IPS-NIHi7 (cell line): Measurements from ENCODE around the gene ELF3.
"Not testable (repeated sequence)": the region's sequence is repeated elsewhere in the genome, so short reads cannot be mapped to it uniquely, and the experiment has no call there.

Experiments
- DNase-seq: peaks from one replicate; pipeline ENCODE4 v3.0.0; 2012; ENCODE audit warnings: mixed read lengths; ENCODE audit errors: extremely low spot score

The ELF3 gene

GRCh38 chr1:202010180-202011015, at the start of gene ELF3:
TSS of gene ELF3 (plus strand) at chr1:202010587. CDS start at chr1:202011137, 550 bp downstream.
- peak; percentile 95 for DNase-seq

DNA sequence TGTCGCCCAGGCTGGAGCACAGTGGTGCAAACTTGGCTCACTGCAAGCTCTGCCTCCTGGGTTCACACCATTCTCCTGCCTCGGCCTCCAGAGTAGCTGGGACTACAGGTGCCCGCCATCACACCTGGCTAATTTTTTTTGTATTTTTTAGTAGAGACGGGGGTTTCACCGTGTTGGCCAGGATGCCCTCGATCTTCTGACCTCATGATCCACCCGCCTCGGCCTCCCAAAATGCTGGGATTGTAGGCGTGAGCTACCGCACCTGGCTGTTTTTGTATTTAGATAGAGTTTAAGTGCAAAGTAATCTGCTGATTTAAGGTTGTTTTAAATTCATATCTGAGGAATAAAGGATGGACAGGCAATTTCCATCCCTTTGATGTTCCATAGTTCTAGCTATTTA, 48.0 kb upstream of the ELF3 start:
- not testable (repeated sequence) for DNase-seq

DNA sequence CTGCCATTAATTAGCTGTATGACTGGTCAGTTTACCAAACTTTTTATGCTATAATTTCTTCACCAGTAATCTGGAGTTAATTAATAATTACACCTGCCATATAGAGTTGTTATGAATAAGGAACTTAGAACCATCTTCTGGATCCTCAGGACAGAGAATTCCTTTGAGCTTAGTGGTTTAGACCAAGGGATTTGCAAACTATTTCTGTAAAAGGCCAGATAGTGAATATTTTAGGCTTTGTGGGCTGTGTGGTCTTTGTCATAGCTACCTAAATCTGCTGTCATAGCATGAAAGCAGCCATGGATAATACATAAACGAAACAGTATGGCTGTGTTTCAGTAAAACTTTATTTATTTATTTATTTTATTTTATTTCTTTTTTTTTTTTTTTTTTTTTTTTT, 46.1 kb upstream of the ELF3 start:
- no peak for DNase-seq

DNA sequence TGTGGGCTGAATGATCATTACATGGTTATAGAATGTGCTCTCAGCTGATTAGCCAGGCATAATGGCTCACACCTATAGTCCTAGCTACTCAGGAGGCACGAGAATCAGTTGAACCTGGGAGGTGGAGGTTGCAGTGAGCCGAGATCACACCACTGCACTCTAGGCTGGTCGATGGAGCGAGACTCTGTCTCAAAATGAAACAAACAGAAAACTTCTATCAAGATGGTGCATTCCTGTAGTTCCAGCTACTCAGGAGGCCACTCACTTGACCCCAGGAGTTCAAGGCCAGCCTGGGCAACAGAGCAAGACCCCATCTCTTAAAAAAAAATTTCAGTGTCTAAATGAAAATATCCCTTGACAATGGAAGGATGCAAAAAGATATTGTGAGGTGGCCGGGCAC, 44.2 kb upstream of the ELF3 start:
- DNase-seq, result no peak

- no peak for DNase-seq
Measured at GRCh38 chr1:201968202-201968925, 42.0 kb upstream of the ELF3 start.

DNA sequence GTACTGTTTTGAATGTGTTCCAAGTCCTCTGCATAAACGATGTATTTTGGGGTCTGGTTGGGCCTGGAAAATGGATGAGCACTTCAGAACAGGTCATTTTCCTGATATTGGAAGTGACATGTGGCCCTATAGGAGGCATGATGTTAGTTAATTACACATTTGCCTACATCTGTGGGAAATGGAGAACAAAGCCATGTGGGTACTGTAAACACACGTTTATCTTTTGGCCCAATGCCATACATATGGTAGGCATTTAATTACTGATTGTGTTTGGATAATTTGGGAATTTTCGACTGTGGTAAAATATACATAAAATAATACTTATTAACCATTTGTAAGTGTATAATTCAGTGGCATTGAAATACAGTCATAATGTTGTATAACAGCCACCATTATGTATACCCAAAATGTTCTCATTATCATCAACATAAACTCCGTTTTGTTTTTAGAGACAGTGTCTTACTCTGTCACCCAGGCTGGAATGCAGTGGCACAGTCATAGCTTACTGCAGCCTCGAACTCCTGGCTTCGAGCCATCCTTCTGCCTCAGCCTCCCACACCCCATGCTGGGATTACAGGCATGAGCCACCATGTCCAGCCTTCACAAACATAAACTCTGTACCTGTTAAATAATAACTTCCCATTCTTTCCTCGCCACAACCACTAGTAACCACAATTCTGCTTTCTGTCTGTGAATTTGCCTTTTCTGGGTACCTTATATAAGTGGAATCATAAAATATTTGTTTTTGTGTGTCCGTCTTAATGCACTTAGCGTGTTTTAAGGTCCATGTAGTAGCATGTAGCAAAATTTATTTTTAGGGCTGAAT, 39.8 kb upstream of the ELF3 start:
- DNase-seq, result no peak

GRCh38 chr1:201982082-201982622, 28.2 kb upstream of the ELF3 start:
- DNase-seq, result peak; percentile 91

- peak; percentile 80 for DNase-seq
Measured at GRCh38 chr1:201982623-201983379, 27.6 kb upstream of the ELF3 start, which contains the start of gene RNPEP. TSS of gene RNPEP (plus strand) at chr1:201982648. CDS start at chr1:201982667, 19 bp downstream.

DNA sequence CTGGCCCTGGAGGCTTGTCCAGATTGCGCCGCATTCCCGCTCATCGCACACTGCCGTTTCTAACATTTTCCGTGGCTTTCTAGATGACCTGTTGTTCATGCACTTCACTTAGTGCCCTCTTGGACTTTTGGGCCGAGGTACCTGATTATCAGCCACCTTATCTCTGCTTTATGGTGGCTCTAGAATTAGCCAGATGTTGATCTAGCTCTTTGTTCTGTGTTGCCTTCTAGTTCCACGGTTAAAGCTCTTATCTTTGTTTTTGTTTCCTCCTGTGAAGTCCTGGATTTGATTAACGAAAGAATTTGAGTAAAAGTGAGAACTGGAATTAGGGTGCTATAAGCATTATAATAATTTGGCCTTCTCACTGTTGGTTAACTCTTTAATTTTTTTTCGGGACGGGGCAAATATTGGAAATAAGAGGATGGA, 27.0 kb upstream of the ELF3 start:
- no peak for DNase-seq

- no peak for DNase-seq
Measured at GRCh38 chr1:201984446-201984845, 25.9 kb upstream of the ELF3 start.

- DNase-seq, result no peak
Measured at GRCh38 chr1:201985355-201985754, 25.0 kb upstream of the ELF3 start.

DNA sequence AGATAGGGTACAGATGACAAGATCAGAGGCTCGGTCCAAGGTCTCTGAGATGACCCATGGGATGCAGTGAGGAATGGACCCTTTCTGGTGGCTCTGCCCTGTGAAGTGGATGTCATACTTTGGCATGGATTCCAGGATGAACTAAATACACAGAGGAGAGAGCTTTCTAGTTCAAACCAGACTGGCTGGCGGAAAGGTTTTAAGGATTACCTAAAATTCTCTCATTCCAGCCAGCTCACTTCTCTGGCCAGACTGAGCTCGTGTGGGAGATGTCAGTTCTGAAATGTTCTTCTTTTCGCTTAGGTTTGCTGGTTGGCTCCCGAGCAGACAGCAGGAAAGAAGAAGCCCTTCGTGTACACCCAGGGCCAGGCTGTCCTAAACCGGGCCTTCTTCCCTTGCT, 21.8 kb upstream of the ELF3 start:
- DNase-seq, result no peak

GRCh38 chr1:201989354-201990128, 20.8 kb upstream of the ELF3 start:
- DNase-seq, result no peak

GRCh38 chr1:201990427-201990826, 20.0 kb upstream of the ELF3 start:
- DNase-seq, result no peak

DNA sequence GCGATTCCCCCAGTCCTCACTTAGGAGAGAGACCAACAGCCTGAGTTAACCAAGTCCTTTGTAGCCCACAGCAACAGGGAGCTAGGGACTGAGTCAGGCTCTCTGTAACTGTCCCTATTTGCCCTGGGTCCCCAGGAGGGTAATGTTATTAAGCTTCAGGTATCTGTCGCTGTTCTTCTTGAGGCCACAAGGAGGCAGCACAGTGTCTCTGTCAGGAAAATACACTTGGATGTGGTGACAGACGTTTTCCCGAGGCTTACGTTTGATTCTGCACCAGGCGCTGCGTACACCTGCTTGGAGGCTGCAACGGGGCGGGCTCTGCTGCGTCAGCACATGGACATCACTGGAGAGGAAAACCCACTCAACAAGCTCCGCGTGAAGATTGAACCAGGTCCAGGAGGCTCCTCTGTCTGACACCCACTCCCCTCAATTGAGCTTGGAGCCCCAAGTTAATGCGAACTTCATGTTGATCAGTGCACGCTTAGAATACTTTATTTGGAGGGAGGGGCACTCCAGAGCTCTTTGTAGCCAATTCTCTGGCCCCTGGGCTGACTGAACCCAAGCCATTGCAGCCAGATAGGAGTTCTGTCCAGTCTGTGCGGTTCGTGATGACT, 10.7 kb upstream of the ELF3 start:
- peak; percentile 87 for DNase-seq

- DNase-seq, result no peak
Measured at GRCh38 chr1:202002507-202002906, 7.9 kb upstream of the ELF3 start.

- no peak for DNase-seq
Measured at GRCh38 chr1:202004711-202005110, 5.7 kb upstream of the ELF3 start.

DNA sequence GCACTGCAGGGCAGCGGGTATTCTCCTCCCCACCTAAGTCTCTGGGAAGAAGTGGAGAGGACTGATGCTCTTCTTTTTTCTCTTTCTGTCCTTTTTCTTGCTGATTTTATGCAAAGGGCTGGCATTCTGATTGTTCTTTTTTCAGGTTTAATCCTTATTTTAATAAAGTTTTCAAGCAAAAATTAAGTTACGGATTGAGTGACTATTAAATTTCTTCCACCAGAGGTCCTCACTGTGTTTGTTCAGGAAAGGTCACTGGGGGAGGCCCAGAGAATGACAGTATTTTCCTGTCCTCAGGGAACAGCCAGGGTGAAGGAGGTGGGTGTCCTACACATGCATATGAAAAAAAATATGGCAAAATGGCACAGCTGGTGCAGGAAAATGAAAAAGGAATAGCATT, 4.4 kb upstream of the ELF3 start:
- DNase-seq, result no peak

GRCh38 chr1:202007304-202007703, 3.1 kb upstream of the ELF3 start:
- DNase-seq, result no peak
